ENCODE data around the gene RIPOR2.
"Not testable (repeated sequence)": the region's sequence is repeated elsewhere in the genome, so short reads cannot be mapped to it uniquely, and the experiment has no call there.

The RIPOR2 gene

GRCh38 chr6:24882835-24883555 is 52.8 kb downstream of the RIPOR2 start:
- no peak overlapping the region for H3K27ac Mint-ChIP-seq
- TF ChIP-seq CTCF (IDR thresholded peaks at IDR 0.05) = no peak
- DNase-seq = no peak
- H3K4me3 Mint-ChIP-seq = no peak overlapping the region
- H3K9me3 Mint-ChIP-seq = no peaks in the 10 kb centered on the region
- peaks cover 3% of the 10 kb centered on the region for H3K27me3 Mint-ChIP-seq (ENCODE audit: low read depth, poor library complexity)
- peaks cover 11% of the 10 kb centered on the region for H3K4me1 Mint-ChIP-seq
- no peaks in the 10 kb centered on the region for H3K36me3 Mint-ChIP-seq (ENCODE audit: low read depth)

DNA sequence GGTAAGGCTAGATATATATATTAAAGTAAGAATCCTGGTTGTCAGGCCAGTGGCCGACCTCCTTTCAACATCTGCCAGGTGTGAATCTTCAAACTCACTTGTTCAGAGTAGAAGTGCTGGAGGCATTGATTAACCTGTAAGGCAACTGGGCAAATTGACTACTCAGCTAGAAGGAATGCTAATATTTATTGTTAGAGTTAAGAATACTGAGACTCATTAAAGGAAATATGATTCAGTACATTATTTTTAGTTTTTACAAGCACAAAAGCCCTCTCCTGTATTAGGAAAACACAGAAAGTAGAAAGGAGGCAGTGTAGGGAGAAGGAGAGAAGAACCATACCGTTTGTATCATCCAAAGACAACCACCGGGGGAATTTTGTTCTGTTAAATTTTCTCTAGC is 53.5 kb downstream of the RIPOR2 start:
- Mint-ChIP-seq H3K9me3 (peaks cover 4% of the 10 kb centered on the region), H3K27me3 (ENCODE audit: low read depth, poor library complexity) (peaks cover 3% of the 10 kb centered on the region), H3K4me3 (no peak overlapping the region), H3K36me3 (ENCODE audit: low read depth) (no peaks in the 10 kb centered on the region), H3K27ac (no peak overlapping the region), H3K4me1 (peaks cover 13% of the 10 kb centered on the region)
- DNase-seq = no peak
- TF ChIP-seq CTCF (IDR thresholded peaks at IDR 0.05) = no peak

- Mint-ChIP-seq H3K27me3 (ENCODE audit: low read depth, poor library complexity) (peaks cover 3% of the 10 kb centered on the region), H3K4me3 (no peak overlapping the region), H3K36me3 (ENCODE audit: low read depth) (no peaks in the 10 kb centered on the region), H3K9me3 (peaks cover 4% of the 10 kb centered on the region), H3K27ac (no peak overlapping the region), H3K4me1 (peaks cover 22% of the 10 kb centered on the region)
- TF ChIP-seq CTCF (IDR thresholded peaks at IDR 0.05) = no peak
- no peak for DNase-seq
Measured at GRCh38 chr6:24881376-24881775, 54.4 kb downstream of the RIPOR2 start.

DNA sequence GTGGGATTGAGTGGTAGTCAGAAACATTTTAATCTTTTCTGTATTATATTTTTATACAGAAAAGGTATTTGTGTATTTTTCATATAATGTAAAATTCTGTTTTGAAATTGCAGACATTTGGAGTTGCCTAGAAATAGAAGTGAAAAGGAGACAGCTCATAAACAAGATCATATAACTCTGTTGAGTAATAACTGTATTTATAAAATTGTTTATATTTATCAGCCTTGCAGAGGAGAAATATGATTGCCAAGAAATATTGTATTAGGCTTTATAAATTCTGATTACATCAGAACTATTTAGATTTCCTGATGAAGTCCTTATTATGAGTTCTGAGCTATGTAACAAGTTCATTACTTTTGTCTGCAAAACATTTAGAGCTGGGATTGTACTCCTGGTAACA is 55.3 kb downstream of the RIPOR2 start:
- no peak overlapping the region for H3K4me3 Mint-ChIP-seq
- peaks cover 7% of the 10 kb centered on the region for H3K27me3 Mint-ChIP-seq (ENCODE audit: low read depth, poor library complexity)
- peaks cover 4% of the 10 kb centered on the region for H3K9me3 Mint-ChIP-seq
- DNase-seq = no peak
- H3K36me3 Mint-ChIP-seq (ENCODE audit: low read depth) = no peaks in the 10 kb centered on the region
- no peak for TF ChIP-seq CTCF (IDR thresholded peaks at IDR 0.05)
- H3K4me1 Mint-ChIP-seq = peaks cover 30% of the 10 kb centered on the region
- H3K27ac Mint-ChIP-seq = no peak overlapping the region

DNA sequence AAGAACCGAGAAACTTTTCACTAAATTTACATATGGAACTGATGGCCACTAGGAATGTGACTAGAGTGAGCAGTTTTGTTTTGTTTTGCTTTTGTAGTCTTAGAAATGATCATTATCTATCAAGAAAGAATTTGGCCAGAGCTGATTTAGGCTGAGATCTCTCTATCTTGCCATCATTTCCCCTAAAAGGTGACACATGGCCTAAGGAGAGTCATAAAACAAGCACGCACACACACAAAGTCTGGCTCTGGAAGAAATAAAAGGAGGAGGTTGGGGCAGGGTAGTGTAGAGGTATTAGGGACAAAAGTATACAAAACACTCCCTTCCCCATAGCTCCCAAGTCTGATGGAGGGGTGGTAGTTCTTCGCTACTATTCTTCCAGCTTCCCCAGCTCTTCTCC is 56.4 kb downstream of the RIPOR2 start:
- H3K4me1 Mint-ChIP-seq = peaks cover 41% of the 10 kb centered on the region
- H3K9me3 Mint-ChIP-seq = peaks cover 4% of the 10 kb centered on the region
- H3K36me3 Mint-ChIP-seq (ENCODE audit: low read depth) = no peaks in the 10 kb centered on the region
- peak overlapping the region; percentile 27 for H3K27ac Mint-ChIP-seq
- H3K27me3 Mint-ChIP-seq (ENCODE audit: low read depth, poor library complexity) = peaks cover 8% of the 10 kb centered on the region
- no peak overlapping the region for H3K4me3 Mint-ChIP-seq
- TF ChIP-seq CTCF (IDR thresholded peaks at IDR 0.05) = no peak
- no peak for DNase-seq

- not testable (repeated sequence) for H3K27me3 Mint-ChIP-seq (ENCODE audit: low read depth, poor library complexity); H3K9me3 Mint-ChIP-seq; H3K27ac Mint-ChIP-seq; DNase-seq; H3K36me3 Mint-ChIP-seq (ENCODE audit: low read depth); H3K4me3 Mint-ChIP-seq
- peaks cover 38% of the 10 kb centered on the region for H3K4me1 Mint-ChIP-seq
Measured at GRCh38 chr6:24877747-24878146, 58.0 kb downstream of the RIPOR2 start.

Data from nephron progenitor cell (in vitro differentiated cells).